Measurements from ENCODE around the gene CCNB3. TPM values are rescaled to one million over a fixed set of nuclear protein-coding genes. Genes with fewer than 3 reads are reported as not detected.
"Not testable (repeated sequence)": the region's sequence is repeated elsewhere in the genome, so short reads cannot be mapped to it uniquely, and the experiment has no call there.

CCNB3 gene
- total RNA-seq, 2 experiments from 2014 or later = 0.25 to 0.51 TPM

GRCh38 chrX:50206753-50207152 is 2.2 kb downstream of the CCNB3 start:
- H3K36me3 Mint-ChIP-seq (ENCODE audit: low read depth) = no peaks in the 10 kb centered on the region
- no peak overlapping the region for H3K4me3 Mint-ChIP-seq
- ChIA-PET CTCF (no interaction called here), POLR2A (interaction anchor here (0.6 kb wide), 1 partner anchor 444 kb away, joined by 3 read pairs; no protein-coding TSS in a partner anchor)
- DNase-seq (no peak), ATAC-seq (no peak)
- H3K27ac Mint-ChIP-seq = no peak overlapping the region
- no peaks in the 10 kb centered on the region for H3K9me3 Mint-ChIP-seq
- H3K27me3 Mint-ChIP-seq = no peaks in the 10 kb centered on the region
- intact Hi-C loops (cut with micrococcal nuclease) = no loop called here
- no peak for TF ChIP-seq CTCF (IDR thresholded peaks at IDR 0.05)
- H3K4me1 Mint-ChIP-seq (ENCODE audit: low read depth) = peaks cover 7% of the 10 kb centered on the region

GRCh38 chrX:50211510-50211909 is 6.9 kb downstream of the CCNB3 start:
- intact Hi-C loops (cut with micrococcal nuclease) = no loop called here
- Mint-ChIP-seq H3K4me3 (no peak overlapping the region), H3K9me3 (no peaks in the 10 kb centered on the region), H3K27ac (no peak overlapping the region), H3K36me3 (ENCODE audit: low read depth) (no peaks in the 10 kb centered on the region), H3K27me3 (no peaks in the 10 kb centered on the region), H3K4me1 (ENCODE audit: low read depth) (no peaks in the 10 kb centered on the region)
- TF ChIP-seq CTCF (IDR thresholded peaks at IDR 0.05) = no peak
- DNase-seq (peak; percentile 8), ATAC-seq (no peak)
- ChIA-PET POLR2A (no interaction called here), CTCF (no interaction called here)

GRCh38 chrX:50281253-50281652 is 76.7 kb downstream of the CCNB3 start:
- H3K9me3 Mint-ChIP-seq = no peaks in the 10 kb centered on the region
- intact Hi-C loops (cut with micrococcal nuclease) = no loop called here
- no peak overlapping the region for H3K27ac Mint-ChIP-seq
- POLR2A ChIA-PET = no interaction called here
- H3K4me1 Mint-ChIP-seq (ENCODE audit: low read depth) = no peaks in the 10 kb centered on the region
- H3K4me3 Mint-ChIP-seq = no peak overlapping the region
- no peak for ATAC-seq
- H3K36me3 Mint-ChIP-seq (ENCODE audit: low read depth) = no peaks in the 10 kb centered on the region
- TF ChIP-seq CTCF (IDR thresholded peaks at IDR 0.05) = no peak
- no peak for DNase-seq
- no peaks in the 10 kb centered on the region for H3K27me3 Mint-ChIP-seq
- CTCF ChIA-PET = no interaction called here

- ATAC-seq = no peak
- TF ChIP-seq CTCF (IDR thresholded peaks at IDR 0.05) = no peak
- intact Hi-C loops (cut with micrococcal nuclease) = no loop called here
- H3K4me1 Mint-ChIP-seq (ENCODE audit: low read depth) = no peaks in the 10 kb centered on the region
- no peaks in the 10 kb centered on the region for H3K9me3 Mint-ChIP-seq
- H3K36me3 Mint-ChIP-seq (ENCODE audit: low read depth) = no peaks in the 10 kb centered on the region
- DNase-seq = no peak
- CTCF ChIA-PET = no interaction called here
- POLR2A ChIA-PET = no interaction called here
- H3K27me3 Mint-ChIP-seq = no peaks in the 10 kb centered on the region
- no peak overlapping the region for H3K27ac Mint-ChIP-seq
- no peak overlapping the region for H3K4me3 Mint-ChIP-seq
These were observed 122.7 kb downstream of the CCNB3 start for GRCh38 chrX:50327235-50327634.

GRCh38 chrX:50332668-50333067 is 128.1 kb downstream of the CCNB3 start:
- H3K27ac Mint-ChIP-seq; H3K4me3 Mint-ChIP-seq; H3K36me3 Mint-ChIP-seq (ENCODE audit: low read depth); H3K9me3 Mint-ChIP-seq; H3K27me3 Mint-ChIP-seq; ATAC-seq; CTCF ChIA-PET; DNase-seq; H3K4me1 Mint-ChIP-seq (ENCODE audit: low read depth); POLR2A ChIA-PET; intact Hi-C loops (cut with micrococcal nuclease): not testable (repeated sequence)

- intact Hi-C loops (cut with micrococcal nuclease) = no loop called here
- TF ChIP-seq CTCF (IDR thresholded peaks at IDR 0.05) = no peak
- Mint-ChIP-seq H3K36me3 (ENCODE audit: low read depth) (no peaks in the 10 kb centered on the region), H3K27ac (no peak overlapping the region), H3K27me3 (no peaks in the 10 kb centered on the region), H3K9me3 (peaks cover 2% of the 10 kb centered on the region), H3K4me1 (ENCODE audit: low read depth) (no peaks in the 10 kb centered on the region), H3K4me3 (no peak overlapping the region)
- DNase-seq (no peak), ATAC-seq (no peak)
- ChIA-PET CTCF (no interaction called here), POLR2A (no interaction called here)
These were observed 128.7 kb downstream of the CCNB3 start for GRCh38 chrX:50333308-50333707.

All from activated CD8-positive, alpha-beta T cell treated with anti-CD3 and anti-CD28 coated beads for 36 hours (primary cell).